SK-N-MC (cell line): ENCODE results near the gene NPEPL1.

ENCODE experiments used
- DNase-seq: peaks from one replicate; pipeline ENCODE4 v3.0.0-alpha.2; 2011; ENCODE audit warnings: low read depth, low spot score
- H3K27ac ChIP-seq: fragments of 200-600 bp; sonication (generic); 2 replicates; pipeline ENCODE4 v1.5.1; 2016; ENCODE audit warnings: mixed run types
- H3K36me3 ChIP-seq: fragments of 200-600 bp; sonication (generic); 2 replicates; pipeline ENCODE4 v1.6.1; 2017; ENCODE audit warnings: antibody characterized with exemption, low read length, mixed read lengths; ENCODE audit not compliant: insufficient read depth
- H3K4me3 ChIP-seq: fragments of 200-600 bp; sonication (generic); 2 replicates; pipeline ENCODE4 v1.5.1; 2016
- H3K9ac ChIP-seq: fragments of 200-600 bp; sonication (generic); 2 replicates; pipeline ENCODE4 v1.8.0; 2017; ENCODE audit warnings: mixed run types, mixed read lengths; ENCODE audit not compliant: insufficient read length
- H3K9me3 ChIP-seq: fragments of 200-600 bp; sonication (generic); 2 replicates; pipeline ENCODE4 v1.6.1; 2017; ENCODE audit warnings: low read depth, mild to moderate bottlenecking, antibody characterized with exemption, low read length, moderate library complexity, mixed read lengths
- EZH2 ChIP-seq: fragments of 200-600 bp; sonication (generic); IDR thresholded peaks from one replicate; pipeline ENCODE4 v1.6.1; 2017; ENCODE audit warnings: antibody characterized with exemption
- FOXP2 ChIP-seq: optimal IDR thresholded peaks from 2 replicates; pipeline ENCODE3; 2011; ENCODE audit warnings: mild to moderate bottlenecking, moderate library complexity; ENCODE audit not compliant: insufficient read depth; ENCODE audit errors: extremely low read length, control extremely low read depth
- POLR2AphosphoS5 ChIP-seq: IDR thresholded peaks from 2 replicates; pipeline ENCODE4 v1.6.1; 2012; ENCODE audit warnings: mild to moderate bottlenecking, low read depth, low read length, borderline replicate concordance

NPEPL1 gene

DNA sequence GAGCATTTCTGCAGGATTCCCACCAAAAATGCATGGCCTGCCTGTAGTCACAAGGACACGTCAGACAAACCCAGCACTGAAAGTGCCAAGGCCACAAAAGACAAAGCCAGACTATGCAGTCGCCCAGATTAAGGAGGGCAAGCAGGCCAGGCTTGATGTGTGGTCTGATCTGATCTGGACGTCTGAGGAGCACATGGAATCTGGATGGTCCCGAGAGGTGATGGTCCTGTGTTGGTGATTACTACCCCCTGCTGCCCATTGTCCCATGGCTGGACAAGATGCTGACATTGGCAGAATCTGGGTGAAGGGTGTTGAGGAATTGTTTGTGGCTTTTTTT is 17.1 kb downstream of the NPEPL1 start:
- no peak overlapping the region for H3K4me3 ChIP-seq
- H3K27ac ChIP-seq: no peak overlapping the region
- DNase-seq: no peak
- H3K9me3 ChIP-seq: no peaks in the 10 kb centered on the region
- TF ChIP-seq FOXP2: no peak
- no peak for TF ChIP-seq EZH2
- no peak for TF ChIP-seq POLR2AphosphoS5
- no peaks in the 10 kb centered on the region for H3K36me3 ChIP-seq
- no peak overlapping the region for H3K9ac ChIP-seq

GRCh38 chr20:58710481-58711265 is 18.1 kb downstream of the NPEPL1 start:
- TF ChIP-seq FOXP2: no peak
- no peak for TF ChIP-seq EZH2
- TF ChIP-seq POLR2AphosphoS5: no peak
- H3K27ac ChIP-seq: no peak overlapping the region
- no peak overlapping the region for H3K9ac ChIP-seq
- no peak overlapping the region for H3K4me3 ChIP-seq
- H3K36me3 ChIP-seq: no peaks in the 10 kb centered on the region
- H3K9me3 ChIP-seq: no peaks in the 10 kb centered on the region
- DNase-seq: no peak

DNA sequence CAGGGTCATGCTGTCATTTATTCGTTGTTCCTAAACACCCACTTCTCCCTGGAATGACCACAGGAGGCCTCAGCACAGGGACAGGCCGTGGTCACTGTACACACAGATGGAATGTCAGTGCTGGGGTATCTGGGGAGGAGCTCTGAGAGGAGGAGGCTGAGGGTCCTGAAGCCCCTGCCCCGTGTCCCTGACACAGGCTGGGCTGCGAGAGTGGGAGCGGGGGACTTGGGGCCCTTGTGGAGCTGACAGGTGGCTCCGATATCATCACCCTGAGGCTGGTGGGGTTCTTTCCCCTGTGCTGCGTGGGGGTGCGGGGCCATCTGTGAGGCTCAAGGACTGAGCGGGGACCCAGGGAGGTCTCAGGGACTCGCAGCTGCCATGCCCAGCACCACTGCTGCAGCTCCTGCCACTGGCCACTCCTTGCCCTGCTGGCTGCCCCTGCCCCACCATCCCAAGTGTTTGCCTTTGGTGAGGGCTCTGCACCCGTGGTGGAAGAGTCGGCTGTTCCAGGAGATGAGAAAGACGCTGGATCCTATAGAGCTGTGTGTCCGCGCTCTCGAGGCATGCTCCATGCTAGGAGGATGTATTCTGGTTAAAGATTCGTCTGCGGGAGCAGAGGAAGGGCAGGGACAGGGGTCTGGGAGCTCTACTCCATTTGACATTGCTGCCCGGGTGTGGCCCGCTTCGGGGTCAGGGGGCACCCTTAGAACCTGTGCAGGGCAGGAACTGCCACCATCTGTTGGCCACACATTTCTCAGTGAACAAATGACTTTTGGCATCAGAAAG is 18.9 kb downstream of the NPEPL1 start:
- H3K4me3 ChIP-seq: no peak overlapping the region
- H3K36me3 ChIP-seq: no peaks in the 10 kb centered on the region
- H3K9ac ChIP-seq: no peak overlapping the region
- H3K27ac ChIP-seq: no peak overlapping the region
- TF ChIP-seq FOXP2 (no peak), EZH2 (no peak), POLR2AphosphoS5 (no peak)
- DNase-seq: no peak
- H3K9me3 ChIP-seq: no peaks in the 10 kb centered on the region

GRCh38 chr20:58712151-58712791 is 19.7 kb downstream of the NPEPL1 start:
- Histone ChIP-seq H3K4me3 (no peak overlapping the region), H3K36me3 (no peaks in the 10 kb centered on the region), H3K9ac (no peak overlapping the region), H3K27ac (no peak overlapping the region), H3K9me3 (no peaks in the 10 kb centered on the region)
- DNase-seq: no peak
- TF ChIP-seq POLR2AphosphoS5 (no peak), EZH2 (no peak), FOXP2 (no peak)

DNA sequence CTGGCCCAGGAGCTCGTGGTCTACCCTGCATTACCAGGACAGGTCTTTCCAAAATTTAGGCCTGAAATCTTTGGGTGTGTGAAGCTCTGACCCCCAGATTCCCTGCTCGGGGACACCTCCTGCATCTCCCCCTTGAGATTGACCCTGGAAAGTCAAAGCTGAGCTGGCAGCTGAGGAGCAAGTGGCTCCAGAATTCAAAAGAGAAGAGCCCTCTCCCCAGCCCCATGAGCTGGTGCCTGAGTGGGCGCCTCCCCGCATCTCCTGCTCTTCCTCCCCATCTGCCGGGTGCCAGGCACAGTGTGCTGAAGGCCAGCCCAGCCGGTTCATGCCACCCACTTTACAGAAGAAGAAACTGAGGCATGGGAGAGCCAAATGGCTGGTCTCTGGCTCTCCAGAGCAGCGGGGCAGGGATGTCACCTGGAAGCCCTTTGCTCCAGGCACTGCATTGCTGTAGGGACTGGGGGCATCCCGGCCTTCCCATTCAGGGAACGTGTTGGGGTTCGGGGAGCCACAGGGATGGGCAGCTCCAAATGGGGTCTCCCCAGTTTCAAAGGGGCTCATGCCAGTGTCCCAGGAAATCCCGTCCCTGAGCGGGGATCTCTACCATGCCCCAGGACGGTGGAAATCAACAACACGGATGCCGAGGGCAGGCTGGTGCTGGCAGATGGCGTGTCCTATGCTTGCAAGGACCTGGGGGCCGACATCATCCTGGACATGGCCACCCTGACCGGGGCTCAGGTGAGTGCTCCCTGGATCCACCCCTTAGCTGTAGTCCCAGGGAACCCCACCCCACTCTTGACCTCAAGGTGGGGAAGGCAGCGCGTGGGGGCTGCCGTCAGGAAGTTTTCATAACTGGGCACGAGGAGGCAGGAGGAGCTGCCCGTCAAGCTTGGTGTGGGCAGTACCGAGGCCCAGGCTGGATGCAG is 20.5 kb downstream of the NPEPL1 start:
- no peaks in the 10 kb centered on the region for H3K9me3 ChIP-seq
- no peak for DNase-seq
- H3K9ac ChIP-seq: no peak overlapping the region
- TF ChIP-seq EZH2: no peak
- TF ChIP-seq FOXP2: no peak
- no peak for TF ChIP-seq POLR2AphosphoS5
- H3K36me3 ChIP-seq: no peaks in the 10 kb centered on the region
- no peak overlapping the region for H3K27ac ChIP-seq
- H3K4me3 ChIP-seq: no peak overlapping the region

- Histone ChIP-seq H3K9ac (no peak overlapping the region), H3K9me3 (no peaks in the 10 kb centered on the region), H3K27ac (no peak overlapping the region), H3K36me3 (no peaks in the 10 kb centered on the region), H3K4me3 (no peak overlapping the region)
- TF ChIP-seq FOXP2 (no peak), EZH2 (no peak), POLR2AphosphoS5 (no peak)
- DNase-seq: no peak
These were observed 21.3 kb downstream of the NPEPL1 start for GRCh38 chr20:58713801-58714339.

- H3K4me3 ChIP-seq: no peak overlapping the region
- TF ChIP-seq EZH2 (no peak), FOXP2 (no peak), POLR2AphosphoS5 (no peak)
- no peaks in the 10 kb centered on the region for H3K36me3 ChIP-seq
- no peak for DNase-seq
- no peak overlapping the region for H3K27ac ChIP-seq
- no peaks in the 10 kb centered on the region for H3K9me3 ChIP-seq
- no peak overlapping the region for H3K9ac ChIP-seq
These were observed 21.8 kb downstream of the NPEPL1 start for GRCh38 chr20:58714340-58714922.
